CD14-positive monocyte (primary cell): ENCODE data around the gene FYB2. TPM values are rescaled to one million over a fixed set of nuclear protein-coding genes. Genes with fewer than 3 reads are reported as not detected.

Experiments
- DNase-seq, 3 donors: peaks; one replicate each; pipeline ENCODE4 v3.0.0-alpha.2; 2011 to 2022
- H2AFZ ChIP-seq: 2 replicates; pipeline ENCODE4 v1.6.0; 2012; ENCODE audit warnings: mild to moderate bottlenecking, low read depth, low read length, inconsistent platforms; ENCODE audit not compliant: insufficient read depth, poor library complexity, severe bottlenecking
- H3K27ac ChIP-seq, 2 donors: 1 replicate in 1 of 2; 2 replicates in 1 of 2; pipeline ENCODE4 v1.5.1; 2012 to 2013; ENCODE audit warnings: low read length in 2 of 2, control low read depth in 1 of 2, inconsistent platforms in 1 of 2, low read depth in 1 of 2, mild to moderate bottlenecking in 1 of 2
- H3K27me3 ChIP-seq, 2 donors: one replicate each; pipeline versions ENCODE4 v1.6.0 to v1.6.1; 2011 to 2013; ENCODE audit warnings: low read length in 2 of 2; ENCODE audit not compliant: control insufficient read depth in 2 of 2, insufficient read depth in 2 of 2
- H3K36me3 ChIP-seq, 2 donors: replicated peaks in 1 of 2; 1 replicate in 1 of 2; 2 replicates in 1 of 2; pipeline versions ENCODE4 v1.5.1 to v1.6.1; 2012 to 2013; ENCODE audit warnings: low read length in 2 of 2, control low read depth in 1 of 2, inconsistent platforms in 1 of 2, mild to moderate bottlenecking in 1 of 2; ENCODE audit not compliant: insufficient read depth in 2 of 2, control insufficient read depth in 1 of 2
- H3K4me1 ChIP-seq, 2 donors: 1 replicate in 1 of 2; 2 replicates in 1 of 2; pipeline versions ENCODE4 v1.5.1 to v1.6.1; 2012 to 2013; ENCODE audit warnings: low read length in 2 of 2, control low read depth in 1 of 2, inconsistent platforms in 1 of 2, mild to moderate bottlenecking in 1 of 2, moderate library complexity in 1 of 2; ENCODE audit not compliant: insufficient read depth in 2 of 2, control insufficient read depth in 1 of 2
- H3K4me2 ChIP-seq: replicated peaks from 2 replicates; pipeline ENCODE3; 2012; ENCODE audit warnings: low read length, moderate library complexity, mild to moderate bottlenecking; ENCODE audit not compliant: poor library complexity, severe bottlenecking; ENCODE audit errors: extremely low read depth
- H3K4me3 ChIP-seq, 3 experiments: fragments of 200-600 bp in 1 of 3; sonication (generic) in 1 of 3; replicated peaks in 1 of 3; 1 replicate in 2 of 3; 2 replicates in 1 of 3; pipeline ENCODE4 v1.5.1; 2011 to 2013; ENCODE audit warnings: low read length in 3 of 3, mild to moderate bottlenecking in 3 of 3, control low read depth in 2 of 3, low read depth in 2 of 3, inconsistent platforms in 1 of 3, moderate library complexity in 1 of 3
- H3K79me2 ChIP-seq: 2 replicates; pipeline ENCODE4 v1.6.0; 2012; ENCODE audit warnings: mild to moderate bottlenecking, control low read depth, inconsistent platforms, low read length, moderate library complexity; ENCODE audit not compliant: insufficient read depth
- H3K9ac ChIP-seq: 2 replicates; pipeline ENCODE4 v1.6.0; 2017; ENCODE audit warnings: low read length, mild to moderate bottlenecking; ENCODE audit not compliant: insufficient read depth, poor library complexity, severe bottlenecking
- H3K9me3 ChIP-seq, 2 donors: replicated peaks in 1 of 2; 1 replicate in 1 of 2; 2 replicates in 1 of 2; pipeline versions ENCODE4 v1.5.1 to v1.6.1; 2012 to 2013; ENCODE audit warnings: low read length in 2 of 2, control low read depth in 1 of 2; ENCODE audit not compliant: control insufficient read depth in 1 of 2, insufficient read depth in 1 of 2
- H4K20me1 ChIP-seq: 2 replicates; pipeline ENCODE4 v1.6.0; 2012; ENCODE audit warnings: mild to moderate bottlenecking, low read length, control low read depth, moderate library complexity; ENCODE audit not compliant: insufficient read depth
- H3K27ac Mint-ChIP-seq, 7 donors: one replicate each; pipeline ENCODE4 v1.8.0; 2020; ENCODE audit warnings: mild to moderate bottlenecking in 7 of 7, mixed read lengths in 7 of 7, moderate library complexity in 6 of 7, inconsistent platforms in 2 of 7
- H3K27me3 Mint-ChIP-seq, 3 donors: one replicate each; pipeline ENCODE4 v1.8.0; 2021 to 2022; ENCODE audit warnings: low read depth in 3 of 3, mild to moderate bottlenecking in 3 of 3, mixed read lengths in 3 of 3, moderate library complexity in 3 of 3, inconsistent platforms in 1 of 3
- H3K36me3 Mint-ChIP-seq, 2 donors: one replicate each; pipeline ENCODE4 v1.8.0; 2020; ENCODE audit warnings: mixed read lengths in 2 of 2, inconsistent platforms in 1 of 2, mild to moderate bottlenecking in 1 of 2
- H3K4me1 Mint-ChIP-seq: one replicate; pipeline ENCODE4 v1.8.0; 2020; ENCODE audit warnings: mild to moderate bottlenecking, mixed read lengths
- H3K4me3 Mint-ChIP-seq, 2 donors: one replicate each; pipeline ENCODE4 v1.8.0; 2020; ENCODE audit warnings: mild to moderate bottlenecking in 2 of 2, mixed read lengths in 2 of 2, moderate library complexity in 1 of 2
- H3K9me3 Mint-ChIP-seq, 7 donors: one replicate each; pipeline ENCODE4 v1.8.0; 2020 to 2022; ENCODE audit warnings: mixed read lengths in 7 of 7, mild to moderate bottlenecking in 6 of 7, moderate library complexity in 6 of 7, inconsistent platforms in 2 of 7
- WGBS: methylation state at CpG from one replicate; pipeline ENCODE4 v1.1.5; 2013; ENCODE audit warnings: missing lambda C conversion rate; ENCODE audit not compliant: insufficient coverage; 5-methylcytosine and 5-hydroxymethylcytosine counted together
- intact Hi-C, 2 donors: fragments of 100-400 bp; cut with micrococcal nuclease; formaldehyde crosslinking; loops; one replicate each; pipeline versions ENCODE4 v1.15.0 to v1.15.1; 2023
- polyA plus RNA-seq, 3 donors: library from polyadenylated mRNA; depleted of rRNA in 1 of 3; unstranded in 2 of 3; stranded (reverse) in 1 of 3; fragments of 300-500 nt in 2 of 3; fragments of >200 nt in 1 of 3; fragmentation: Illumina TruSeq in 2 of 3; gene quantifications; 1 replicate in 2 of 3; 2 replicates in 1 of 3; pipeline ENCODE4 v1.2.3, GENCODE V29; 2012 to 2021
- TF ChIP-seq, protein P1 (sequence below): fragments of 200-600 bp; IDR thresholded peaks from one replicate; pipeline ENCODE4 v1.8.0; 2022; ENCODE audit warnings: antibody characterized with exemption, mild to moderate bottlenecking

Gene FYB2
- polyA plus RNA-seq, 3 donors, result not detected

GRCh38 chr1:56719171-56719570 lies 100.0 kb downstream of the FYB2 start:
- Histone ChIP-seq H3K4me3 (no peak overlapping the region), H3K9me3 (no peaks in the 10 kb centered on the region), H3K27me3 (no peaks in the 10 kb centered on the region), H3K79me2 (no peaks in the 10 kb centered on the region), H4K20me1 (no peaks in the 10 kb centered on the region), H3K4me2 (no peak overlapping the region), H3K27ac (no peak overlapping the region), H3K9ac (no peak overlapping the region), H3K36me3 (no peaks in the 10 kb centered on the region), H2AFZ (no peak overlapping the region), H3K4me1 (no peaks in the 10 kb centered on the region)
- H3K9me3 Mint-ChIP-seq, result no peaks in the 10 kb centered on the region
- DNase-seq, result no peak
- no peaks in the 10 kb centered on the region for H3K27me3 Mint-ChIP-seq
- H3K27ac Mint-ChIP-seq, result no peak overlapping the region
- no peak overlapping the region for H3K4me3 Mint-ChIP-seq
- intact Hi-C loops, result no loop called here
- H3K36me3 Mint-ChIP-seq, result no peaks in the 10 kb centered on the region
- no CpG with 5 or more reads among the region's 1 CpG for WGBS
- TF ChIP-seq, protein P1, sequence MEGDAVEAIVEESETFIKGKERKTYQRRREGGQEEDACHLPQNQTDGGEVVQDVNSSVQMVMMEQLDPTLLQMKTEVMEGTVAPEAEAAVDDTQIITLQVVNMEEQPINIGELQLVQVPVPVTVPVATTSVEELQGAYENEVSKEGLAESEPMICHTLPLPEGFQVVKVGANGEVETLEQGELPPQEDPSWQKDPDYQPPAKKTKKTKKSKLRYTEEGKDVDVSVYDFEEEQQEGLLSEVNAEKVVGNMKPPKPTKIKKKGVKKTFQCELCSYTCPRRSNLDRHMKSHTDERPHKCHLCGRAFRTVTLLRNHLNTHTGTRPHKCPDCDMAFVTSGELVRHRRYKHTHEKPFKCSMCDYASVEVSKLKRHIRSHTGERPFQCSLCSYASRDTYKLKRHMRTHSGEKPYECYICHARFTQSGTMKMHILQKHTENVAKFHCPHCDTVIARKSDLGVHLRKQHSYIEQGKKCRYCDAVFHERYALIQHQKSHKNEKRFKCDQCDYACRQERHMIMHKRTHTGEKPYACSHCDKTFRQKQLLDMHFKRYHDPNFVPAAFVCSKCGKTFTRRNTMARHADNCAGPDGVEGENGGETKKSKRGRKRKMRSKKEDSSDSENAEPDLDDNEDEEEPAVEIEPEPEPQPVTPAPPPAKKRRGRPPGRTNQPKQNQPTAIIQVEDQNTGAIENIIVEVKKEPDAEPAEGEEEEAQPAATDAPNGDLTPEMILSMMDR, result no peak
- H3K4me1 Mint-ChIP-seq, result no peaks in the 10 kb centered on the region

DNA sequence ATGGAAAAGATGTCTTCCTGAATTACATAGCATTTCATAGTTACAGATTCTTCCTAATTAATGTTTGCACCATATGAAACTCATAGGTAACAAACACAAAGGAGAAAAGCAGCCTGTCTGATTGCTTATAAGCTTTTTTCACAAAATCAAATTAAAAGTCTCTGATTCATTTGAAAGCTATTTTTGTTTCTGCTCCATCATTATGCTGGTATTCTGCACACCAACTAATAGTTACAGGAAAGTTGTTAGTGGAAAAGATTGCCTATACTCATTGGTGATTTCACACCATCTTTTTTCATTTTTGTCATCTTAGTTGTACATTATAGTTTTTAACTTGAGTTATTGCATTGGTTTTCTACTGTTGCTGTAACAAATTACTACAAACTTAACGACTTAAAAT lies 104.0 kb downstream of the FYB2 start:
- intact Hi-C loops, result no loop called here
- H3K4me1 Mint-ChIP-seq, result no peaks in the 10 kb centered on the region
- no peak overlapping the region for H2AFZ ChIP-seq
- H3K4me3 ChIP-seq, result no peak overlapping the region
- WGBS, result no CpG with 5 or more reads among the region's 1 CpG
- no peak for DNase-seq
- H3K27ac Mint-ChIP-seq, result no peak overlapping the region
- H3K4me2 ChIP-seq, result no peak overlapping the region
- no peak overlapping the region for H3K27ac ChIP-seq
- H3K9me3 Mint-ChIP-seq, result no peaks in the 10 kb centered on the region
- H3K9me3 ChIP-seq, result no peaks in the 10 kb centered on the region
- H3K27me3 Mint-ChIP-seq, result peaks cover 0 to 2% (median 2%) of the 10 kb centered on the region in 3 donors
- no peaks in the 10 kb centered on the region for H4K20me1 ChIP-seq
- H3K4me3 Mint-ChIP-seq, result no peak overlapping the region
- H3K36me3 ChIP-seq, result no peaks in the 10 kb centered on the region
- no peaks in the 10 kb centered on the region for H3K4me1 ChIP-seq
- H3K79me2 ChIP-seq, result no peaks in the 10 kb centered on the region
- no peaks in the 10 kb centered on the region for H3K27me3 ChIP-seq
- H3K9ac ChIP-seq, result no peak overlapping the region
- H3K36me3 Mint-ChIP-seq, result no peaks in the 10 kb centered on the region
- TF ChIP-seq, protein P1, result no peak
